PC-3 (cell line): Measurements from ENCODE around the gene C5orf58.

Experiments
- EZH2phosphoT487 ChIP-seq: fragments of 300-600 bp; sonication (generic); IDR thresholded peaks from 2 replicates; pipeline ENCODE4 v1.6.1; 2018; ENCODE audit warnings: mild to moderate bottlenecking, antibody characterized with exemption, low read length, borderline replicate concordance
- TF ChIP-seq, protein P1 (sequence below): fragments of 300-600 bp; sonication (generic); conservative IDR thresholded peaks from 2 replicates; pipeline ENCODE4 v1.5.1; 2017; ENCODE audit warnings: antibody characterized with exemption, low read depth, mild to moderate bottlenecking, low read length

DNA sequence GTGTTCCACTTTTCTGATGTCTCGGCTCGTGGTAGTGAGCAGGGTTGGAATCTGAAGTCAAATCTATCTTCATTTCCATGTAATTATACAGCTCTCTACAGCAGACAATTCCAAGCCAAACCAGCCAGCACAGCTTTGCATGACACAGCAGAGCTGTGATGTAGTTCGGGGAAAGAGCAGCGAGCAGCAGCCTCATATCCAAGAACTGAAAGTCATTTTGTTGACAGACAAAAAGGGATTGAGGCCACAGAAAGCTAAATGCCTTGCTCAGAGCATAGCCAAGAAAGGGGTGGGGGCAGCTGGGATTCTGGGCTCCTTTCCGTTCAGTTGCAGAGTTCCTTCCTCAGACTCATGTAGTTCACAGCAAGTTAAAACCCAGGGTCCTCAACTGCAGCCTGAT is 32.7 kb downstream of the C5orf58 start:
- TF ChIP-seq, protein P1, sequence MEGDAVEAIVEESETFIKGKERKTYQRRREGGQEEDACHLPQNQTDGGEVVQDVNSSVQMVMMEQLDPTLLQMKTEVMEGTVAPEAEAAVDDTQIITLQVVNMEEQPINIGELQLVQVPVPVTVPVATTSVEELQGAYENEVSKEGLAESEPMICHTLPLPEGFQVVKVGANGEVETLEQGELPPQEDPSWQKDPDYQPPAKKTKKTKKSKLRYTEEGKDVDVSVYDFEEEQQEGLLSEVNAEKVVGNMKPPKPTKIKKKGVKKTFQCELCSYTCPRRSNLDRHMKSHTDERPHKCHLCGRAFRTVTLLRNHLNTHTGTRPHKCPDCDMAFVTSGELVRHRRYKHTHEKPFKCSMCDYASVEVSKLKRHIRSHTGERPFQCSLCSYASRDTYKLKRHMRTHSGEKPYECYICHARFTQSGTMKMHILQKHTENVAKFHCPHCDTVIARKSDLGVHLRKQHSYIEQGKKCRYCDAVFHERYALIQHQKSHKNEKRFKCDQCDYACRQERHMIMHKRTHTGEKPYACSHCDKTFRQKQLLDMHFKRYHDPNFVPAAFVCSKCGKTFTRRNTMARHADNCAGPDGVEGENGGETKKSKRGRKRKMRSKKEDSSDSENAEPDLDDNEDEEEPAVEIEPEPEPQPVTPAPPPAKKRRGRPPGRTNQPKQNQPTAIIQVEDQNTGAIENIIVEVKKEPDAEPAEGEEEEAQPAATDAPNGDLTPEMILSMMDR: no peak
- no peak for TF ChIP-seq EZH2phosphoT487
